GOT3 (cell line): ENCODE results near the gene ACAD8.

Experiments
- DNase-seq: peaks from one replicate; lab custom pipeline; 2025; ENCODE audit warnings: mixed read lengths; lab: John Stamatoyannopoulos, UW

Gene ACAD8

GRCh38 chr11:134290646-134291045 lies 37.3 kb downstream of the ACAD8 start:
- no peak for DNase-seq

DNA sequence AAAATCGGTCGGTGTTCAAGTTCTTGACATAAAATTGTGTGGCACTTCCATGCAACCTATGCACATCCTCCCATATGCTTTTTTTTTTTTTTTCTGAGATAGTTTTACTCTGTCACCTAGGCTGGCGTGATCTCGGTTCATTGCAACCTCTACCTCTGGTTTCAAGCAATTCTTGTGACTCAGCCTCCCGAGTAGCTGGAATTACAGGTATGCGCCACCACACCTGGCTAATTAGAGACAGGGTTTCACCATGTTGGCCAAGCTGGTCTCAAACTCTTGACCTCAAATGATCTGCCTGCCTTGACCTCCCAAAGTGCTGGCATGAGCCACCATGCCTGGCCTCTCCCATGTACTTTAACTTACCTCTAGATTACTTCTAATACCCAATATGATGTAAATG lies 37.8 kb downstream of the ACAD8 start:
- DNase-seq: no peak

- no peak for DNase-seq
Observed at GRCh38 chr11:134292661-134293060, 39.3 kb downstream of the ACAD8 start.

DNA sequence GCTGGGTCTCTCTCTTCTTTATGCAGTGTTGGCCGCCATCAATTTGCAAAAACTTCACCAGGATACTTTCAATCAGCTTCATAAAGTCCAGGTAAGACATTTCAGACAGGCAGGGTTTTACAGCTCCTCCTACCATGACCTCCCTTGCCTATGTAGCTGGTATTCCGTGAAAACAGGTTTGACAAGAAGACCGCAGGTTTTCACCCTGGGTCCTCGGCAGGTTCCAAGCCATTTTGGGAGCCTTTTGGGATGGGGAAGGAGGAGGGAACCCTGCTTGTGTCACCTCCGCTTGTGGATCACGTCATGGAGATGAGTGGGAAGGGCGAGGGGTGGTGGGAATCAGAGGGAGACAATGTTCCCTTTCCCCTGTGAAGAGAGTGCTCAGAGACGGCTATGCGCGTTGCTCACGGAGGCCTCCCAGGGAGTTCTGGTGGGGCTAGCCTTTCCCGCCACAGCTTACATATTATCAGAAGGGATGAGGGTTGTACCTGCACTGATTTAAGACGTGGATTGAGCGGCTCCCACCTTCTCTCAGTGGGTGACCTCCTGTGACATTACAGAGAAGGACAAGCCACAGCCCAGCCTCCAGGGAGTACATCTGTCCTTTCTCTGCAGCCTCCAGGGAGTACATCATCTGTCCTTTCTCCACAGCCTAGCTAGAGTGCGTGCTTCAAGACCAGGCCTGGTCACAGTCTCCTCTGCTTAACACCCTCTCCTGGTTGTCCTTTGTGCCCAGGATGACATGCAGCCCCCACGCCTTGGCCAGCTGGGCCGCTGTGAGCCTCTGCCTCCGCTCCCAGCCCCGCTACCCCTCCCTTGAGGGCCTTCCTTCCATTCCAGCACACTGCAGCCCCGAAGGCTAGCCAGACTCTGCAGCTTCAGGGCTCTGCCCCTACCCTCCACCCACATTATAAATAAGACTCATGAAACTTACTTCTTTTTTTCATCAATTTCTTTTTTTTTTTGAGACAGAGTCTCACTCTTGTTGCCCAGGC lies 40.0 kb downstream of the ACAD8 start:
- DNase-seq: no peak

DNA sequence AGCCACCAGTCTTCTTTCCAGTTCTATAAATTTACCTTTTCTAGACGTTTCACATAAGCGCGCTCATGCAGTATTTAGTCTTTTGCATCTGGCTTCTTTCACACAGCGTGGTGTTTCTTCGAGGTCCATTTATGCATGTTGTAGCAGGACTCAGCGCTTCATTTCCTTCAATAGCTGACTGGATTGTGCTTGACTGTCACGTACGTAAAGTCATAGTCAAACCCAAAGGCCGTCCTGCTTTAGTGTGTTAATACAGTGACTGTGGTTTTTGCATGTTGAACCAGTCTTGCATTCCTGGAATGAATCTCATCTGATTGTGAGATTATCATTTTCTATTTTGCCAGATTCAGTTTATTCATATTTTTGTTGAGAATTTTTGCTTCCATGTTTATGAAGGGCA lies 41.3 kb downstream of the ACAD8 start:
- no peak for DNase-seq

GRCh38 chr11:134312223-134312622 lies 58.9 kb downstream of the ACAD8 start:
- no peak for DNase-seq

- DNase-seq: no peak
Observed at GRCh38 chr11:134312807-134313206, 59.4 kb downstream of the ACAD8 start.

- DNase-seq: no peak
Observed at GRCh38 chr11:134313379-134313778, 60.0 kb downstream of the ACAD8 start.

DNA sequence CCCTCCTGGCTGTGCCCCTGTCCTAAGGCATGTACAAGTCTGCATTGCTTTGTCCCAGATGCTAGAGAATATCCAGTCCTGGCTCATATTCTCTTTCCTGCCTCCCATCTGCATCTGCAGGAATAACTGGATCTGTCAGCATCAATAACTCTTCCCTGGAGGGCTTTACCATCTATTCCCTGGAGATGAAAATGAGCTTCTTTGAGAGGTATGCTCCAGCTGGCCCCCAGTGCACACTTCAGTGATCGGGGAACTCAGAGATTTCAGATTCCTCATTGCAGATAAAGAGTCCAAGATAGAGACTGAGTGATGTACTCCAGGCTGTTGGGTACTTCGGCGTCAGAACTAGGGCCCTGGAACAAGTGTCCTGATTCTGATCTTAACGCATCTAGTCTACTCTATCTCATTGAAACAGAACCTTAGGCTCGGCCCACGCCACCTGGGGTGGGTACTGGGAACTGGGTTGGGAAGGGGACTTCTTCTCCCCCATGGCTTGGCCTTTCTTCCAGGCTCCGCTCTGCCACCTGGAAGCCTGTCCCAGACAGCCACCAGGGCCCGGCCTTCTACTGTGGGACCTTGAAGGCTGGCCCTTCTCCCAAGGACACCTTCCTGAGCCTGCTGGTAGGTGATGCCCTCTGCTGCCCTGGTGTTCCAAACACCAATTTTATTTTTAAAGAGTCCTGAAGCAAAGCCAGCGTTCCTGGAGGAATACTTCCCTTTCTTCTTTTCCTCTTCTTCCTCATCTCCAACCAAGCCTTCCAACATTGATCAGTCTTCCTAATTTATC lies 60.6 kb downstream of the ACAD8 start:
- no peak for DNase-seq
